Mesenchymal stem cell (in vitro differentiated cells and primary cell): ENCODE results near the gene IRAG1. TPM values are rescaled to one million over a fixed set of nuclear protein-coding genes. Genes with fewer than 3 reads are reported as not detected.
A peak's percentile ranks its signal among the peaks of the same experiment; 100 is the strongest.

ENCODE experiments used
- DNase-seq: peaks from one replicate; pipeline ENCODE4 v3.0.0-alpha.2; 2013
- H2AFZ ChIP-seq: one replicate; pipeline ENCODE4 v1.6.1; 2013; ENCODE audit warnings: low read depth, mild to moderate bottlenecking, control low read depth, inconsistent platforms, low read length, moderate library complexity
- H2AK5ac ChIP-seq: 2 replicates; pipeline ENCODE4 v1.6.1; 2013; ENCODE audit warnings: low read length, moderate library complexity, mild to moderate bottlenecking, inconsistent platforms; ENCODE audit not compliant: severe bottlenecking
- H2BK120ac ChIP-seq: one replicate; pipeline ENCODE4 v1.6.1; 2013; ENCODE audit warnings: low read depth, mild to moderate bottlenecking, inconsistent platforms, low read length, moderate library complexity
- H2BK12ac ChIP-seq, 2 experiments: one replicate each; pipeline ENCODE4 v1.6.1; 2013; ENCODE audit warnings: inconsistent platforms in 2 of 2, low read length in 2 of 2, mild to moderate bottlenecking in 2 of 2, moderate library complexity in 2 of 2, control low read depth in 1 of 2
- H2BK15ac ChIP-seq: one replicate; pipeline ENCODE4 v1.6.1; 2013; ENCODE audit warnings: mild to moderate bottlenecking, low read depth, inconsistent platforms; ENCODE audit not compliant: poor library complexity, severe bottlenecking
- H2BK5ac ChIP-seq: 2 replicates; pipeline ENCODE4 v1.6.1; 2013; ENCODE audit warnings: low read depth, mild to moderate bottlenecking, low read length, control low read depth, inconsistent platforms; ENCODE audit not compliant: poor library complexity, severe bottlenecking
- H3K14ac ChIP-seq, 2 experiments: one replicate each; pipeline ENCODE4 v1.6.1; 2013; ENCODE audit warnings: inconsistent platforms in 2 of 2, low read length in 2 of 2, control low read depth in 1 of 2, mild to moderate bottlenecking in 1 of 2, moderate library complexity in 1 of 2
- H3K18ac ChIP-seq, 2 experiments: one replicate each; pipeline ENCODE4 v1.6.1; 2013; ENCODE audit warnings: inconsistent platforms in 2 of 2, low read length in 2 of 2, control low read depth in 1 of 2, low read depth in 1 of 2, mild to moderate bottlenecking in 1 of 2
- H3K23ac ChIP-seq, 2 experiments: one replicate each; pipeline ENCODE4 v1.6.1; 2013; ENCODE audit warnings: inconsistent platforms in 2 of 2, low read length in 2 of 2, mild to moderate bottlenecking in 2 of 2, moderate library complexity in 2 of 2, control low read depth in 1 of 2
- H3K27ac ChIP-seq: 2 replicates; pipeline ENCODE4 v1.5.1; 2013; ENCODE audit warnings: mild to moderate bottlenecking, moderate library complexity, low read length, control low read depth, inconsistent platforms; ENCODE audit not compliant: poor library complexity, severe bottlenecking
- H3K27me3 ChIP-seq, 2 experiments: 2 replicates each; pipeline versions ENCODE4 v1.6.1 to v1.7.0; 2013; ENCODE audit warnings: low read length in 2 of 2, mild to moderate bottlenecking in 2 of 2, moderate library complexity in 2 of 2, control low read depth in 1 of 2, inconsistent platforms in 1 of 2; ENCODE audit not compliant: control insufficient read depth in 1 of 2, insufficient read depth in 1 of 2
- H3K36me3 ChIP-seq, 2 experiments: 2 replicates each; pipeline versions ENCODE4 v1.6.1 to v1.7.0; 2013; ENCODE audit warnings: low read length in 2 of 2, control low read depth in 1 of 2, inconsistent platforms in 1 of 2, low read depth in 1 of 2, mild to moderate bottlenecking in 1 of 2; ENCODE audit not compliant: insufficient read depth in 2 of 2, control insufficient read depth in 1 of 2
- H3K4ac ChIP-seq, 2 experiments: one replicate each; pipeline ENCODE4 v1.6.1; 2013; ENCODE audit warnings: inconsistent platforms in 2 of 2, low read length in 2 of 2, mild to moderate bottlenecking in 2 of 2, moderate library complexity in 2 of 2, control low read depth in 1 of 2, low read depth in 1 of 2
- H3K4me1 ChIP-seq: 2 replicates; pipeline ENCODE4 v1.6.1; 2013; ENCODE audit warnings: low read depth, low read length, control low read depth; ENCODE audit not compliant: control insufficient read depth, insufficient read depth
- H3K4me2 ChIP-seq: 2 replicates; pipeline ENCODE4 v1.6.1; 2013; ENCODE audit warnings: low read length, mild to moderate bottlenecking, inconsistent platforms; ENCODE audit not compliant: poor library complexity, severe bottlenecking
- H3K4me3 ChIP-seq, 2 experiments: 2 replicates each; pipeline versions ENCODE4 v1.5.1 to v1.7.0; 2013; ENCODE audit warnings: low read length in 2 of 2, mild to moderate bottlenecking in 2 of 2, control low read depth in 1 of 2, low read depth in 1 of 2; ENCODE audit not compliant: insufficient read depth in 1 of 2
- H3K79me1 ChIP-seq: replicated peaks from 2 replicates; pipeline ENCODE4 v1.6.1; 2013; ENCODE audit warnings: mild to moderate bottlenecking, control low read depth, low read length, inconsistent platforms; ENCODE audit not compliant: poor library complexity, severe bottlenecking
- H3K9ac ChIP-seq: 2 replicates; pipeline ENCODE4 v1.7.0; 2013; ENCODE audit warnings: mild to moderate bottlenecking, low read length, moderate library complexity
- H3K9me3 ChIP-seq: 2 replicates; pipeline ENCODE4 v1.7.0; 2013; ENCODE audit warnings: mild to moderate bottlenecking, low read length; ENCODE audit not compliant: control insufficient read depth
- H4K8ac ChIP-seq: one replicate; pipeline ENCODE4 v1.6.1; 2013; ENCODE audit warnings: inconsistent platforms, mild to moderate bottlenecking, low read length, moderate library complexity
- H4K91ac ChIP-seq: one replicate; pipeline ENCODE4 v1.6.1; 2013; ENCODE audit warnings: mild to moderate bottlenecking, low read length, inconsistent platforms
- WGBS: methylation state at CpG from one replicate; pipeline ENCODE4 v1.1.7; 2013; ENCODE audit warnings: mixed read lengths; 5-methylcytosine and 5-hydroxymethylcytosine counted together
- polyA plus RNA-seq, 2 experiments: library from polyadenylated mRNA; stranded (reverse); fragments of 200-250 nt; gene quantifications; one replicate each; pipeline ENCODE4 v1.2.3, GENCODE V29; 2013

IRAG1 gene, protein sequence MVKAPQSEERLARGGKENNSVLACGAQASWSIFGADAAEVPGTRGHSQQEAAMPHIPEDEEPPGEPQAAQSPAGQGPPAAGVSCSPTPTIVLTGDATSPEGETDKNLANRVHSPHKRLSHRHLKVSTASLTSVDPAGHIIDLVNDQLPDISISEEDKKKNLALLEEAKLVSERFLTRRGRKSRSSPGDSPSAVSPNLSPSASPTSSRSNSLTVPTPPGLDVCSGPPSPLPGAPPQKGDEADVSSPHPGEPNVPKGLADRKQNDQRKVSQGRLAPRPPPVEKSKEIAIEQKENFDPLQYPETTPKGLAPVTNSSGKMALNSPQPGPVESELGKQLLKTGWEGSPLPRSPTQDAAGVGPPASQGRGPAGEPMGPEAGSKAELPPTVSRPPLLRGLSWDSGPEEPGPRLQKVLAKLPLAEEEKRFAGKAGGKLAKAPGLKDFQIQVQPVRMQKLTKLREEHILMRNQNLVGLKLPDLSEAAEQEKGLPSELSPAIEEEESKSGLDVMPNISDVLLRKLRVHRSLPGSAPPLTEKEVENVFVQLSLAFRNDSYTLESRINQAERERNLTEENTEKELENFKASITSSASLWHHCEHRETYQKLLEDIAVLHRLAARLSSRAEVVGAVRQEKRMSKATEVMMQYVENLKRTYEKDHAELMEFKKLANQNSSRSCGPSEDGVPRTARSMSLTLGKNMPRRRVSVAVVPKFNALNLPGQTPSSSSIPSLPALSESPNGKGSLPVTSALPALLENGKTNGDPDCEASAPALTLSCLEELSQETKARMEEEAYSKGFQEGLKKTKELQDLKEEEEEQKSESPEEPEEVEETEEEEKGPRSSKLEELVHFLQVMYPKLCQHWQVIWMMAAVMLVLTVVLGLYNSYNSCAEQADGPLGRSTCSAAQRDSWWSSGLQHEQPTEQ
- polyA plus RNA-seq (2013, experiment 1 of 2): 21.1 TPM
- 20.4 TPM for polyA plus RNA-seq (2013, experiment 2 of 2)

DNA sequence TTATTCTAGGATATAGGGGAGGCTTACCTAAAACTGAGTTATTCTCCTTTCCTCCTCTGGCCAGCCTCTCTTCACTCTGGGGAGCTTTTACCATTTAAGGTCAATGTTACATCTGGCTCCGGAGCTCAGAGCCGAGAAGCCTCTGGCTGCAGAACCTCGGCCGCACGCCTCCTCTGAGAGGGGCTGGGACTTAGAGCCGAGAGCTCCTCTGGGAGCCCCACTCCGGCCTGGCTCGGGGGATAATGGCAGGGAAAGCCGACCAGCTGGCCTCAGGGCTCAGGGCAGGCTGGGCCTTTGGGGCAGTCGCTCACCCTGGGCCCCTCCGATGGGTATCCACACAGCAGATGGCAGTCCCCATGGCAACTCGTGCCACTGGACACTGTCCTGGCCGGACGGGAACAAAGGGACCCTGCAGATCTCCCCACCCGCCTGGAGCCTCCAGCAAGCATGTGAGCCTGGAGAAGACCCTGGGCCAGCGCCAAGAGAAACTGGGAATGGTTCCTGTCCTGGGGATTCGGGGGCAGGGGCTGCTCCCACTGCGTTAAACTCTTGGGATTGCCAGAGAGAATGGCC, at the start of gene IRAG1:
Gene IRAG1, minus strand, starts transcription at position 247 of the 573 bp plus-strand sequence. Its CDS starts 153 bp downstream, at position 94.
- peaks cover 0 to 11% of the 10 kb centered on the region in 2 experiments for H3K36me3 ChIP-seq
- H3K27me3 ChIP-seq: no peaks in the 10 kb centered on the region
- peak; percentile 74 for DNase-seq
- peak within 1 kb of the TSS; percentile 78 to 95 for H3K18ac ChIP-seq
- peak within 1 kb of the TSS in 1 of 2 experiments; percentile 84 for H3K4me3 ChIP-seq
- peak within 1 kb of the TSS; percentile 89 for H4K8ac ChIP-seq
- peak within 1 kb of the TSS; percentile 95 for H2BK15ac ChIP-seq
- peak within 1 kb of the TSS; percentile 27 for H3K27ac ChIP-seq
- H3K4ac ChIP-seq: peak within 1 kb of the TSS; percentile 52 to 89
- peak within 1 kb of the TSS; percentile 88 for H4K91ac ChIP-seq
- H2BK12ac ChIP-seq: peak within 1 kb of the TSS; percentile 89 to 98
- no peaks in the 10 kb centered on the region for H3K9me3 ChIP-seq
- peaks cover 18% of the 10 kb centered on the region for H3K4me1 ChIP-seq
- peaks cover 4% of the 10 kb centered on the region for H3K79me1 ChIP-seq
- 47% methylated on average over 18 of the region's 18 CpGs for WGBS
- peak within 1 kb of the TSS in 1 of 2 experiments; percentile 84 for H3K14ac ChIP-seq
- H3K23ac ChIP-seq: no peak within 1 kb of the TSS
- no peak within 1 kb of the TSS for H2AFZ ChIP-seq
- peak within 1 kb of the TSS; percentile 87 for H3K9ac ChIP-seq
- peak within 1 kb of the TSS; percentile 63 for H2AK5ac ChIP-seq
- peak within 1 kb of the TSS; percentile 85 for H2BK120ac ChIP-seq
- H2BK5ac ChIP-seq: no peak within 1 kb of the TSS
- peak within 1 kb of the TSS; percentile 39 for H3K4me2 ChIP-seq

DNA sequence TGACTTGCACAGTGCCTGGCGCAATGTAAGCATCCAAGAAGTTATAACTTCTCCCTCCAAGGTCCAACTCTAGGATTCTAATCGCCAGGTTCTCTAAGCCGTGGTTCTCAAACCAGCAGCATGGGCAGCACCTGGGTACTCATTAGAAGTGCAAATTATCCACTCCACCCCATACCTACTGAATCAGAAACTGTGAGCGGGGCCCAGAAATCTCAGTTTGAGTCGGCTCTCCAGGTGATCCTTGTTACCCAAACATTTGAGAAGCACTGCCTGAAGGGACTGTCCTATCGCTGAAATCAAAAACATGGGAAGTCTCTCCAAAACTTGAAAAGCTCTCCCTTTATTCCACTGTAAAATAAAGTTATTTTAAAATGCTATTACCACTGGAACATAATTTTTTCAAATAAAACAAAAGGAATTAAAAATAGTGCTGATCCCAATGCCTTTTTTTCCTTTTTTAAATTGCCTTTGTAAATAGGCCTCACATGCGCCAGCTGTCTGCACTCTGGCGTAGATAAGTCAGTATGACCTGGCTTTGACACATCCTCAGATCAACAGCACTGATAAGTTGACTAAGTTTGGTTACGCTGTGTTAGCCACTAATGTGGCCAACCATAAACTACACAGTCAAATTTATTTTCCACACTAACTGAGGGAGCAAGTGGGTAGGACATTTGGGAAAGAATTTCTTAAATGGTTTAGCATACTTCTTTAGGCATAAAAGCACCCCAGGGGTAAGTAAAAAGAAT, 49.1 kb upstream of the IRAG1 start:
- H3K27me3 ChIP-seq: no peaks in the 10 kb centered on the region
- no peak overlapping the region for H2BK12ac ChIP-seq
- H3K9ac ChIP-seq: no peak overlapping the region
- no peak overlapping the region for H3K14ac ChIP-seq
- DNase-seq: peak; percentile 72
- H3K27ac ChIP-seq: no peak overlapping the region
- H2BK15ac ChIP-seq: no peak overlapping the region
- no peak overlapping the region for H3K23ac ChIP-seq
- H4K8ac ChIP-seq: no peak overlapping the region
- no peaks in the 10 kb centered on the region for H3K36me3 ChIP-seq
- no peak overlapping the region for H3K4ac ChIP-seq
- 57% methylated on average over 7 of the region's 9 CpGs for WGBS
- H3K79me1 ChIP-seq: no peaks in the 10 kb centered on the region
- no peaks in the 10 kb centered on the region for H3K4me1 ChIP-seq
- no peak overlapping the region for H3K4me3 ChIP-seq
- H2AK5ac ChIP-seq: no peak overlapping the region
- H3K18ac ChIP-seq: no peak overlapping the region
- H2BK120ac ChIP-seq: no peak overlapping the region
- H3K9me3 ChIP-seq: no peaks in the 10 kb centered on the region
- H4K91ac ChIP-seq: no peak overlapping the region
- no peak overlapping the region for H3K4me2 ChIP-seq
- no peak overlapping the region for H2AFZ ChIP-seq
- H2BK5ac ChIP-seq: no peak overlapping the region

DNA sequence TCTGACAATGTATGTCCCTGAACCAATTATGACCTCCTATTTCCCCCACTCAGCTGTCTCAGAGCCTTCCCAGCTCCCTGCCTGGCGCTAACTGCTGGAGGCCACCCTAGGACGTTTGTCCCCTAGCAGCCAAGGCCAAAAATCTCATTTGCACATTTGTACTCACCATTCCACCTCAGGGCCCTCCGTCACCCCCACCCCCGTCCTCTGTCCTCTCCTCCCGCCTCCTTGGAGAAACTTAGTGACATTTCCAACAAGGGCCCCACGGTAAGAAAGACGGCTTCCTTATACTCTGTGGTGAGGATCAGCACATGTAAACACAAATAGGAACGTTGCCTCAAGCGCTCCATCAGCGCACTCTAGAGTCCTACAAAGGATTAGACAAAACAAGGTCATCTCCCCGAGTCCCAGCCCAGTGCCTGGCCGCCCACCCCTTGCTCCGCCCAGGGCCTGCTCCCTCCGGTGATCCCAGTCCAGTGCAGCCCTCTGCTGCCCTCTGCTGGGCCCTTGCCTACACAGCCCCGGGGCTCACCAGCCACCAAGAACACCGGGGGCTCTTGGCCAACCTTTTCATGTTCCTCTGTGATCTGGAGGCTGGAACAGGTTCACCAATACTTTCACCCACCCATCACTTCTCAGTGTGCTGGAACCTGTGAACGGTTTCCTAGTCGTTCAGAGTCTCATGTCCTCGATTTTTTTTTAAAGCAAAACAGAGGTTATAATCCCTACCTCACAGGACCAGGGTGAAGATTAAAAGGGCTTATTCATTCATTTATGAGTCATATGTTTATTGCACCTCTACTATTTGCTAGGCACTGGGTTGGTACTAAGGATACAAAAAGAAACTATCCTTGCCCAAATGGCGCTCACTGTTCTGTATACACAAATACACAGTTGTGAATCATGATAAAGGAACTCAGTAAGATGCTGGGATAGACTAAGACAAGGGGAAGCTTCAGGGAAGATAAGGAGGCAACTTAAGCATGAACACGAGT, 42.2 kb upstream of the IRAG1 start:
- no peak overlapping the region for H2BK15ac ChIP-seq
- peak overlapping the region; percentile 63 to 99 for H3K18ac ChIP-seq
- peak overlapping the region; percentile 70 for H2BK5ac ChIP-seq
- peak overlapping the region; percentile 83 for H4K91ac ChIP-seq
- peak overlapping the region in 1 of 2 experiments; percentile 67 for H3K4me3 ChIP-seq
- H3K36me3 ChIP-seq: no peaks in the 10 kb centered on the region
- no peak overlapping the region for H3K23ac ChIP-seq
- peak overlapping the region in 1 of 2 experiments; percentile 72 for H3K14ac ChIP-seq
- peak overlapping the region in 1 of 2 experiments; percentile 94 for H2BK12ac ChIP-seq
- H2AFZ ChIP-seq: peak overlapping the region; percentile 18
- H4K8ac ChIP-seq: no peak overlapping the region
- peak; percentile 97 for DNase-seq
- H3K27ac ChIP-seq: peak overlapping the region; percentile 60
- no peaks in the 10 kb centered on the region for H3K27me3 ChIP-seq
- H3K4ac ChIP-seq: peak overlapping the region; percentile 73 to 85
- WGBS: 4% methylated on average over 19 of the region's 21 CpGs
- peak overlapping the region; percentile 87 for H3K9ac ChIP-seq
- H2BK120ac ChIP-seq: peak overlapping the region; percentile 50
- H3K4me1 ChIP-seq: peaks cover 6% of the 10 kb centered on the region
- no peaks in the 10 kb centered on the region for H3K79me1 ChIP-seq
- H2AK5ac ChIP-seq: no peak overlapping the region
- H3K4me2 ChIP-seq: peak overlapping the region; percentile 82
- no peaks in the 10 kb centered on the region for H3K9me3 ChIP-seq
